ENCODE results near the gene NLGN1.

Gene NLGN1

GRCh38 chr3:173473237-173473636 lies 75.7 kb downstream of the NLGN1 start:
- TF ChIP-seq TAF1 (IDR thresholded peaks at IDR 0.05; ENCODE audit: borderline replicate concordance, insufficient read depth, low read length): no peak
- TF ChIP-seq SIN3A (IDR thresholded peaks at IDR 0.05; ENCODE audit: borderline replicate concordance, insufficient read depth, low read length): no peak
- TF ChIP-seq POLR2AphosphoS5 (IDR thresholded peaks at IDR 0.05; ENCODE audit: low read depth, low read length): no peak
- no peak for TF ChIP-seq FOXP2 (optimal IDR thresholded peaks at IDR 0.05; ENCODE audit: borderline replicate concordance, extremely low read depth, extremely low read length, insufficient read depth)
- TF ChIP-seq, protein P1, sequence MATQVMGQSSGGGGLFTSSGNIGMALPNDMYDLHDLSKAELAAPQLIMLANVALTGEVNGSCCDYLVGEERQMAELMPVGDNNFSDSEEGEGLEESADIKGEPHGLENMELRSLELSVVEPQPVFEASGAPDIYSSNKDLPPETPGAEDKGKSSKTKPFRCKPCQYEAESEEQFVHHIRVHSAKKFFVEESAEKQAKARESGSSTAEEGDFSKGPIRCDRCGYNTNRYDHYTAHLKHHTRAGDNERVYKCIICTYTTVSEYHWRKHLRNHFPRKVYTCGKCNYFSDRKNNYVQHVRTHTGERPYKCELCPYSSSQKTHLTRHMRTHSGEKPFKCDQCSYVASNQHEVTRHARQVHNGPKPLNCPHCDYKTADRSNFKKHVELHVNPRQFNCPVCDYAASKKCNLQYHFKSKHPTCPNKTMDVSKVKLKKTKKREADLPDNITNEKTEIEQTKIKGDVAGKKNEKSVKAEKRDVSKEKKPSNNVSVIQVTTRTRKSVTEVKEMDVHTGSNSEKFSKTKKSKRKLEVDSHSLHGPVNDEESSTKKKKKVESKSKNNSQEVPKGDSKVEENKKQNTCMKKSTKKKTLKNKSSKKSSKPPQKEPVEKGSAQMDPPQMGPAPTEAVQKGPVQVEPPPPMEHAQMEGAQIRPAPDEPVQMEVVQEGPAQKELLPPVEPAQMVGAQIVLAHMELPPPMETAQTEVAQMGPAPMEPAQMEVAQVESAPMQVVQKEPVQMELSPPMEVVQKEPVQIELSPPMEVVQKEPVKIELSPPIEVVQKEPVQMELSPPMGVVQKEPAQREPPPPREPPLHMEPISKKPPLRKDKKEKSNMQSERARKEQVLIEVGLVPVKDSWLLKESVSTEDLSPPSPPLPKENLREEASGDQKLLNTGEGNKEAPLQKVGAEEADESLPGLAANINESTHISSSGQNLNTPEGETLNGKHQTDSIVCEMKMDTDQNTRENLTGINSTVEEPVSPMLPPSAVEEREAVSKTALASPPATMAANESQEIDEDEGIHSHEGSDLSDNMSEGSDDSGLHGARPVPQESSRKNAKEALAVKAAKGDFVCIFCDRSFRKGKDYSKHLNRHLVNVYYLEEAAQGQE (IDR thresholded peaks at IDR 0.05; ENCODE audit: insufficient read depth in 1 of 2, low read depth in 2 of 2, low read length in 2 of 2): no peak

DNA sequence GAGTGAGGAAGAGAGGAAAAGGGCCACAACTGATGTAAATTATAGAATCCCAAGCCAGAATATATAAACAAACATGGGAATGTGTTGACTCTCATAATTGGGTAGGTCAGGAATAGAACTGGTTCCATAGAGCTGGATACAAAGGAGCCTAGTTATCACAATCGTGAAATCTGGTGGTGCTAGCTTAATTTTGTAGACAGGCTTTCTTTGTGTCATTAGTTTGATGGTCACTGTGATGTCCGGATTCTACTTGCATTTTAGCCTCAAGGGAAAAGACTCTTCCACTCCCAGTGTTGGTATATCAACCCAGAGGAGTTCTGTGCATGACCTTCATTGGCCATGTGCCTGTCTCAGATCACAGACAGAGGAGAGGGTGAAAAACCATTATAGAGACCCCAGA lies 81.8 kb downstream of the NLGN1 start:
- TF ChIP-seq POLR2AphosphoS5 (IDR thresholded peaks at IDR 0.05; ENCODE audit: low read depth, low read length) (no peak), TAF1 (IDR thresholded peaks at IDR 0.05; ENCODE audit: borderline replicate concordance, insufficient read depth, low read length) (no peak), FOXP2 (optimal IDR thresholded peaks at IDR 0.05; ENCODE audit: borderline replicate concordance, extremely low read depth, extremely low read length, insufficient read depth) (no peak), SIN3A (IDR thresholded peaks at IDR 0.05; ENCODE audit: borderline replicate concordance, insufficient read depth, low read length) (no peak)
- TF ChIP-seq, protein P1 (IDR thresholded peaks at IDR 0.05; ENCODE audit: insufficient read depth in 1 of 2, low read depth in 2 of 2, low read length in 2 of 2): no peak

GRCh38 chr3:173501931-173502489 lies 104.5 kb downstream of the NLGN1 start:
- TF ChIP-seq POLR2AphosphoS5 (IDR thresholded peaks at IDR 0.05; ENCODE audit: low read depth, low read length) (no peak), SIN3A (IDR thresholded peaks at IDR 0.05; ENCODE audit: borderline replicate concordance, insufficient read depth, low read length) (no peak), TAF1 (IDR thresholded peaks at IDR 0.05; ENCODE audit: borderline replicate concordance, insufficient read depth, low read length) (no peak), FOXP2 (optimal IDR thresholded peaks at IDR 0.05; ENCODE audit: borderline replicate concordance, extremely low read depth, extremely low read length, insufficient read depth) (no peak)
- TF ChIP-seq, protein P1 (IDR thresholded peaks at IDR 0.05; ENCODE audit: insufficient read depth in 1 of 2, low read depth in 2 of 2, low read length in 2 of 2): no peak

DNA sequence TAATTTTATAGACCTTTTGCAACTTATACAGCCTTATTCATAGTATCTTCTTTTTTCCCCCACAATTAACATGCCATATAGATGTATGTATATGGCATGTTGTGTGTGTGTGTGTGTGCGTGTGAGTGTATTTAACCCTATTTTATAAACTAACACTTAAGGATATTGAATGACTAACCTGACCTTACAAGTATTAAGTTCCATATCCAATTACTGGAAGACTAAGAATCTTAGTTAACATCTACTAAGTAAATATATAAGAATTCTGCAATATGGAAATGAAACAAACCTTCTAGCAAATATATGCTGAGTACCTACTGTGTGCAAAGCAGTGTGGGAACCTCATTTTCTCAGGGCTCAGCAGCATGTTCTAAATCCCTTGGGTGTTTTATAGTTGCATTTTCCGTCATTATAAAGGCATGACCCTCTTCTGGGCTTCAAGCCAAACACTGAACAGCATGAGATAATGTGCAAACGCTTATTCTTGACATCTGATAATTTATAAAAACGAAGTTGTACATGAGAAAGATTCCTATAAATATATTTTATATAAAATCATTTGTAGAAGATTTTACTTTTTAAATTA lies 105.5 kb downstream of the NLGN1 start:
- TF ChIP-seq SIN3A (IDR thresholded peaks at IDR 0.05; ENCODE audit: borderline replicate concordance, insufficient read depth, low read length) (no peak), POLR2AphosphoS5 (IDR thresholded peaks at IDR 0.05; ENCODE audit: low read depth, low read length) (no peak), TAF1 (IDR thresholded peaks at IDR 0.05; ENCODE audit: borderline replicate concordance, insufficient read depth, low read length) (no peak)
- TF ChIP-seq, protein P1 (IDR thresholded peaks at IDR 0.05; ENCODE audit: insufficient read depth in 1 of 2, low read depth in 2 of 2, low read length in 2 of 2): no peak
